Pulmonary artery endothelial cell (primary cell): ENCODE measurements around the gene IP6K3. TPM values are rescaled to one million over a fixed set of nuclear protein-coding genes. Genes with fewer than 3 reads are reported as not detected.

Experiments
- DNase-seq: peaks from one replicate; pipeline ENCODE4 v3.0.0-alpha.2; 2011; ENCODE audit warnings: low read depth, low spot score
- total RNA-seq: library from RNA; depleted of rRNA; stranded (reverse); fragments of >200 nt; gene quantifications from 2 replicates; pipeline ENCODE4 v1.2.3, GENCODE V29; 2014

The IP6K3 gene
- total RNA-seq, 1 donor from 2014 or later = not detected

DNA sequence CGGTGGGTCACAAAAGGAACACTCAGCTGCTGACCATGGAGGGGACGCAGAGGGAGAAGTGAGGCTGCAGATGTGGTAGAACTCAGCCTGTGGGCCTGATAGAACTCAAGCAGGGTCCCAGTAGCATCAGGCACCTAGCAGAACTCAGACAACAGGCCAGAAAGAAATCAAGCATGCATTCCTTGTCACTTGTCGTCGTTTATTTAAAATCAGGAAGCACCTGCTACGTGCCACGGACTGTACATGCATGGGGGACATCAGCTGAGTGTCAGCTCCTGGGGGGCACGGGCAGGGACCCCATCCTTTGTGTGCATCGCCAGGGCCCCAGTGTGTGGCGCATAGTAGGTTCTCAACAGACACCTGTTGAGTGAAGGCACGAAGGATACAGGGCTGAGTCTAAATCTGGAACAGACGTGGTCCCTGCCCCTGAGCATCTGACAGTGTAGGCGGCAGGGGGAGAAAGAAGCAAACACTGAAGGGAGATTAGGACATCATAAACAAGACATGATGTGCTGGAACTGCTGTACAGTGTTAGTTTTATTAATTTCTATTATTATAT is 67.7 kb downstream of the IP6K3 start:
- DNase-seq = no peak

GRCh38 chr6:33678233-33678931 is 68.3 kb downstream of the IP6K3 start:
- no peak for DNase-seq

GRCh38 chr6:33677689-33678088 is 69.0 kb downstream of the IP6K3 start:
- DNase-seq = no peak

- DNase-seq = no peak
Observed at GRCh38 chr6:33677143-33677660, 69.5 kb downstream of the IP6K3 start.

GRCh38 chr6:33676416-33677142 is 70.1 kb downstream of the IP6K3 start:
- no peak for DNase-seq

GRCh38 chr6:33675968-33676367 is 70.7 kb downstream of the IP6K3 start:
- no peak for DNase-seq

GRCh38 chr6:33673851-33674250 is 72.9 kb downstream of the IP6K3 start:
- DNase-seq = no peak

DNA sequence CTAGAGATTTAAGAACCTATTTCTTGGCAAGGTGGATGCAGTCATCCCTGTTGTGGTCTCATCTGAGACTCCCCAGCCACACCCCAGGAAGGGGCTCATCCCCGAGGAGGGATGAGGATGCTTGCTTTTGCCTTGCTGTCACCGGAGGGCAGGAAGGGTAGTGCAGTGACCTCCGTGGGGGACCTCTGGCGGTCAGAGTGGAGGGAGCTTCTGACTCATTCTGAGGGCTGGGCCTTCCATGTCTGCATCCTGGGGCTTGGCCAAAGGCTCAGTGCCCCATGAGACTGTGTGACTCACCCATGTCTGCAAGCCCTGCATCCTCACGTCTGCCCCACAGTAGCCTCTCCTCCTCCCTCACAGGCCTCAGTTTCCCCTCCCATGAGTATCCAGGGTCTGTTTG is 73.9 kb downstream of the IP6K3 start:
- peak; percentile 82 for DNase-seq

- DNase-seq = no peak
Observed at GRCh38 chr6:33671744-33672072, 75.0 kb downstream of the IP6K3 start.

Other genes starting within 250 kb of the IP6K3 start
- gene BAK1, start 166.6 kb downstream of the IP6K3 start, total RNA-seq = 21.9 and 22.9 TPM in 2 replicates
- gene ITPR3, start 125.6 kb downstream of the IP6K3 start, total RNA-seq = 59.5 and 62.5 TPM in 2 replicates
- 16.1 and 24.6 TPM in 2 replicates for gene UQCC2, start 35.2 kb downstream of the IP6K3 start, total RNA-seq
- 40.4 and 58.0 TPM in 2 replicates for gene LEMD2, start 42.2 kb upstream of the IP6K3 start, total RNA-seq
- not detected in 2 replicates for gene MLN, start 57.1 kb upstream of the IP6K3 start, total RNA-seq